Lower leg skin (tissue), 4 donors: ENCODE results near the gene NOL3. TPM values are rescaled to one million over a fixed set of nuclear protein-coding genes. Genes with fewer than 3 reads are reported as not detected.

ENCODE experiments used
- DNase-seq, 2 donors: peaks; one replicate each; pipeline ENCODE4 v3.0.0-alpha.2; 2019; ENCODE audit warnings: low spot score in 2 of 2
- H3K4me3 ChIP-seq: fragments of 200-600 bp; sonication (generic); 2 replicates; pipeline ENCODE4 v1.5.1; 2017; ENCODE audit warnings: mild to moderate bottlenecking, low read depth; ENCODE audit not compliant: poor library complexity, severe bottlenecking
- CTCF ChIP-seq, 3 donors: fragments of 450-650 bp; IDR thresholded peaks; one replicate each; pipeline ENCODE4 v1.5.1; 2016; ENCODE audit warnings: antibody characterized with exemption in 3 of 3, mild to moderate bottlenecking in 3 of 3, moderate library complexity in 2 of 3
- POLR2A ChIP-seq, 2 donors: fragments of 450-650 bp; IDR thresholded peaks; one replicate each; pipeline ENCODE4 v1.6.1; 2016 to 2017; ENCODE audit warnings: antibody characterized with exemption in 2 of 2, mild to moderate bottlenecking in 1 of 2, moderate library complexity in 1 of 2
- WGBS, 2 donors: methylation state at CpG; one replicate each; pipeline ENCODE4 v1.1.5; 2018; 5-methylcytosine and 5-hydroxymethylcytosine counted together
- intact Hi-C: fragments of 100-400 bp; cut with DNase I; formaldehyde crosslinking; loops from one replicate; pipeline ENCODE4 v1.15.0; 2023; ENCODE audit warnings: low total_unique reads
- total RNA-seq, 4 donors: library from RNA; depleted of rRNA; stranded (reverse); fragments of >200 nt; gene quantifications; one replicate each; pipeline ENCODE4 v1.1.0, GENCODE V29; 2016

NOL3 gene
- total RNA-seq, 4 donors from 2014 or later = 84.3 to 139 (median 115) TPM

- no peak for DNase-seq
- TF ChIP-seq POLR2A (IDR thresholded peaks at IDR 0.05) = no peak
- TF ChIP-seq CTCF (IDR thresholded peaks at IDR 0.05) = no peak
- H3K4me3 ChIP-seq = no peak overlapping the region
- intact Hi-C loops = loop anchor here (5.0 kb wide), 1 partner anchor 180 kb away; no protein-coding TSS in a partner anchor
- 60 to 65% methylated on average over 7 of the region's 7 CpGs for WGBS, 2 donors
Measured at GRCh38 chr16:67157106-67157748, 13.1 kb upstream of the NOL3 start.

- intact Hi-C loops = loop anchor here (5.0 kb wide), 1 partner anchor 181 kb away; no protein-coding TSS in a partner anchor
- DNase-seq = no peak
- TF ChIP-seq CTCF (IDR thresholded peaks at IDR 0.05) (no peak), POLR2A (IDR thresholded peaks at IDR 0.05) (no peak)
- no peak overlapping the region for H3K4me3 ChIP-seq
- WGBS, 2 donors = 70 to 80% methylated on average over 7 of the region's 7 CpGs
Measured at GRCh38 chr16:67157892-67158635, 12.3 kb upstream of the NOL3 start.

- intact Hi-C loops = loop anchor here (5.0 kb wide), 1 partner anchor 182 kb away; no protein-coding TSS in a partner anchor
- H3K4me3 ChIP-seq = peak overlapping the region; percentile 89
- 6 to 9% methylated on average over 20 to 29 of the region's 34 CpGs for WGBS, 2 donors
- TF ChIP-seq CTCF (IDR thresholded peaks at IDR 0.05) = no peak
- TF ChIP-seq POLR2A (IDR thresholded peaks at IDR 0.05) = no peak
- DNase-seq = no peak
Measured at GRCh38 chr16:67158637-67159600, 11.4 kb upstream of the NOL3 start.

- peak in 1 of 2 donors; percentile 87 for DNase-seq
- intact Hi-C loops = no loop called here
- WGBS, 2 donors = 52 to 56% methylated on average over 21 to 25 of the region's 25 CpGs
- no peak overlapping the region for H3K4me3 ChIP-seq
- TF ChIP-seq CTCF (IDR thresholded peaks at IDR 0.05) (no peak), POLR2A (IDR thresholded peaks at IDR 0.05) (no peak)
Measured at GRCh38 chr16:67161595-67162058, 8.7 kb upstream of the NOL3 start.

GRCh38 chr16:67162506-67163163, 7.7 kb upstream of the NOL3 start:
- no peak for TF ChIP-seq CTCF (IDR thresholded peaks at IDR 0.05)
- no peak for TF ChIP-seq POLR2A (IDR thresholded peaks at IDR 0.05)
- intact Hi-C loops = no loop called here
- DNase-seq = peak in 1 of 2 donors; percentile 84

More at GRCh38 chr16:67162506-67163163, 7.7 kb upstream of the NOL3 start:
- H3K4me3 ChIP-seq = no peak overlapping the region
- WGBS, 2 donors = 41 to 49% methylated on average over 34 to 44 of the region's 44 CpGs
